GM12891 (cell line): ENCODE data around the gene DRAP1.

Experiments used
- PAX5 ChIP-seq: IDR thresholded peaks from 2 replicates; pipeline ENCODE4 v1.6.1; 2011; ENCODE audit warnings: low read length, moderate library complexity, mild to moderate bottlenecking; ENCODE audit not compliant: insufficient read depth, severe bottlenecking
- POLR2A ChIP-seq: IDR thresholded peaks from 2 replicates; pipeline ENCODE4 v1.6.1; 2011; ENCODE audit warnings: low read depth, low read length, control low read depth
- POLR2AphosphoS5 ChIP-seq: IDR thresholded peaks from 2 replicates; pipeline ENCODE4 v1.6.1; 2011; ENCODE audit warnings: low read depth, low read length, control low read depth
- SPI1 ChIP-seq: IDR thresholded peaks from 2 replicates; pipeline ENCODE4 v1.6.1; 2011; ENCODE audit warnings: low read depth, low read length, control low read depth
- TAF1 ChIP-seq: IDR thresholded peaks from 2 replicates; pipeline ENCODE4 v1.6.1; 2011; ENCODE audit warnings: low read depth, low read length, control low read depth

DNA sequence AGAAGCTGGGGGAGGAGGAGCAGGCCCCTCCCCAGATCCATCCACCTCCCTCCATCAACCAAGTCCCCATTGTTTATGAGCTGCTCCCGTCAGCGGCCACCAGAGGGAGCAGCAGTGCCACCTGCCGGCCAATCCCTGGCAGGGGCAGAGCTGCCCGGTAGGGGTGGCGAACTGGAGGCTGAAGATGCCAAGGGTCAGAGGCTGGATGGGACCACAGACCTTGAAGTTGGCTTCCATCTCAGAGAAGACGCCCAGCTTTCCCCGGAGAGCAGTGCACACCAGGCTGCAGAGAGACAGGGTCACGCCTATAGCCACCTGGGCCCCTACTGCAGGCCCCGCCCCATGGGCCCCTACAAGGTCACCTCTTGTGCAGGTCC lies 34.5 kb upstream of the DRAP1 start:
- TF ChIP-seq POLR2AphosphoS5, result no peak
- no peak for TF ChIP-seq SPI1
- no peak for TF ChIP-seq POLR2A
- no peak for TF ChIP-seq TAF1
- no peak for TF ChIP-seq PAX5
